HG03139 (cell line): ENCODE measurements around the gene AASS.

Experiments used
- ATAC-seq: cut with Tn5 transposase; IDR thresholded peaks from one replicate; pipeline ENCODE4 v1.9.1; 2021; ENCODE audit not compliant: unreplicated experiment

AASS gene

DNA sequence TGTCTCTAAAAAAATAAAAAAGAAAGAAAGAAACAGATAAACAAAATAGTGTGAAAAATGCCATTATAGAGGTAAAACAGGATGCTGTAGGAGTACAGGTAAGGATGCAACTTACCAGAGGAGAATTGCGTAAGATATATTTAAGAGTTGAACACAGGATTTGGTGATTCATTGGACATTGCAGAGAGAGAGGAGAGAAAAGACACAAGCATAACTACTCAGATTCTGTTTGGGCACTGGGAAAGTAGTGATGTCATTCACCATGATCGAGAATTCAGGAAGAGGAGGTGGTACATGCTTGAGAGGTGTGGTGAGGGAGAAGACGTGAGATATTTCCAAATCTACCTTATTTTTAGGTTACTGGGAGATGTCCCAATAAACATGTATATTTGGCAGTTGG lies 97.6 kb downstream of the AASS start:
- ATAC-seq, result no peak

GRCh38 chr7:122040147-122040546 lies 103.9 kb downstream of the AASS start:
- no peak for ATAC-seq

- no peak for ATAC-seq
Observed at GRCh38 chr7:122038904-122039303, 105.1 kb downstream of the AASS start.

DNA sequence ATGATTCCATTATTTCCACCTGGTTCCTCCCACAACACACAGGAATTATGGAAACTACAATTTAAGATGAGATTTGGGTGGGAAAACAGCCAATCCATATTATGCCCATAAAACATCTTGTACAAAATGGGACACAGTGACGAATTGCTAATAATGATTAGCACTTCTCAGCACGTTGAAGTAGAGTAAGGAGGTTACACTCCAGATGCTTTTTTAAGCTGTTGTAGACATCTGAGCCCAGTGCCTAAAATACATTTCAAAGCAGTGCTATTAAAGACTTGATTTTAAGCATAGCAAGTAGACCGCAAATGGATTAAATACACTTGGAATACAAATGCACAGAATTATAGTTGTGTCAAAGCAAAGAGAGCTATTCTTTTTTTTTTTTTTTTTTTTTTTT lies 105.9 kb downstream of the AASS start:
- no peak for ATAC-seq

DNA sequence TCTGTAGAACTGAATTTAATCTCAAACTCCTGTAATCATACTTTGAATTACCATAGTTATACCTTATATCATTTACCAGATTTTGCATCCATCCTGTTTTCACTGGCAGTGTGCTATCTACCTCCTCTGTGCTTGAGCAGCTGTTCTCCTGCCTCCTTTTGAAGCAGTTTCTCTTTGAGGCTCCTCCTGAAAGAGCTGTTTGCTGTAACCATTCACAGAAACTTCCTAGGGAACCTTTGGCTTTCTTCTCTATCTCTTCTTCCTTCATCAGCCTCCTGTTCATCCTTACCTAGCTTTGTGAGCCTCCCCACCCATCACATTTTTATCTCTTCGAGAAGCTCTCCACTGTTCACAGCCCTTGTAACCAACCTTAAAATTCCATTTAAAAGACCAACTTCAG lies 108.2 kb downstream of the AASS start:
- no peak for ATAC-seq

GRCh38 chr7:122033641-122034040 lies 110.4 kb downstream of the AASS start:
- ATAC-seq, result no peak

GRCh38 chr7:122027058-122027457 lies 117.0 kb downstream of the AASS start:
- ATAC-seq, result no peak
